GM19468 (cell line): ENCODE measurements around the gene PTCD1.

ENCODE experiments used
- ATAC-seq: cut with Tn5 transposase; IDR thresholded peaks from one replicate; pipeline ENCODE4 v1.9.1; 2021; ENCODE audit warnings: mild to moderate bottlenecking, moderate library complexity, moderate number of reproducible peaks; ENCODE audit not compliant: unreplicated experiment; ENCODE audit errors: extremely low read depth

Gene PTCD1

DNA sequence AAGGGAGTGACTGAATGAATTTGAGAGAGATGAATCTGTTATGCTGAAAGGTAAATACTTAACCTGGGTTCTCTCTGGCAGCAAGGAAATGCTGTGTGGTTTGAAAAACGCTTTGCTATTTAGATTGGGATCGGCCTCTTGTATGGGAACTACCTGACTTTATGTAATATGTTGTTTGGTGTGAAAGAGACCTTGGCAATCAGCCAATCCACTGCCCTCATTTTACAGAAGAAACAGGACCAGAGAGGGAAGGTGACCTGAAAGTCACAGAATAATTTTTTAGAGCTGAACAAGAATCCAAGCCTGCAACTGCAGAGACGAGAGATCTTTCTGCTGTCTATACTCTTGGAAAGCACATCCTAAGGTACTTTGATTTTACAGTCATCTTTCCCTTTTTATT lies 28.8 kb downstream of the PTCD1 start:
- no peak for ATAC-seq

DNA sequence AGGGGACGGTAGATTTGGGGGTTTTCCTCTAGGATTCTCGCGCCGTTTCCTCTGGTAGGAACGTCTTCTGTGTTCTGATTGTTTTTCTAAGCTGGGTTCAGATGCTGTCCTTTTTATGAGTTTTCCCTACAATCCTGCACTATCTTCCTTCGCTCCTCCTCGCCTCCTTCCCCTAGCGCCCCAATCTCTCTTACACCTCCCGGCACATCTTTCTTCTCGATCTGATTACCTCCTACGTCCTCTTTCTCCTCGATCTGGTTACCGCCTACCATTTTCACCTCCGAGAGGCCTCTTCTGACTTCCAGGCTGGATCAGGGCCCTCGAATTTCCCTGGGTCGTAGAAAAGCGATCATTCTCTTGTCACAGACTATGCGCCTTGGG lies 29.4 kb downstream of the PTCD1 start:
- no peak for ATAC-seq

DNA sequence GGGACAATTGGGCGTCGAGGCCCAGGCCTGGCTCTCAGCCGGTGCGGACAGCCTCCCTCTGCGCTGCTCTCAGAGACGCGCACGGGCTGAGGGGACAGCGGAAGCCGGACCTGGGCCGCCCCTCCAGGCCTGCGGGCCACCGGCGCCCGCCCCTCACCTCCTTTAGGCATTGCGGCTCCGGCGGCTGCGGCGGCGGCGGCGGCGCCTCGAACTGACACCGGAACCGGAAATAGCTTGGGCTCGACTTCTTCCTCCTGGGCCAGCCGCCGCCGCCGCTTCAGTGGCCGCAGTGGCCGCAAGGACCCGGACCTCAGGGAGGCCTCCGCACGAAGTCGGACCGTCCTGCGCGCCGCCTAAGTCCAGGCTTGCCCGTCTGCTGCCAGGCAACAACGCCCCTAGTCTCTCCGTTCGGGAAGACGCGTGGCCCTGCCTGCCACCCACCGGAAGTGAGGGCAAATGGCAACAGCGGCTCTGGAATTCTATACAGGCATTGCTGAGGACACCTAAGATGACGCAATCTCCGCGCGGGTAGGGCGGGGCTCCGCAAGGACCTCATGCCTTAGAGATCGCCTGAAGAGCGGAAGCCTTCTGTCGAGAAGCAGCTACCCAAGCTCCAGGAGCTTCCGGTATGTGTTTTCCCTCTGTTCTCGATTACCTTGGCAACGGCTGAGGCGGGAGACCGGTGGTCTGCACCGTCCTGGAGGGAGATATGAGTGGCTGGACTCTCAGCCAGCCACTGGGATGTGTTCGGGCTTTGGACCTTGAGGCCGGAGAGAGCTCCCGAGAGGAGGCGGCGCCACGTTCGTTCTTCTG lies 30.0 kb downstream of the PTCD1 start, which contains the start of the genes BUD31 and PDAP1:
TSS of gene BUD31 (plus strand) at position 591 of the 813 bp plus-strand sequence. CDS start 2,124 bp downstream, outside the sequence.
TSS of gene PDAP1 (minus strand) at position 219 of the 813 bp plus-strand sequence. CDS start at position 170, 49 bp downstream.
- peak; percentile 59 for ATAC-seq

DNA sequence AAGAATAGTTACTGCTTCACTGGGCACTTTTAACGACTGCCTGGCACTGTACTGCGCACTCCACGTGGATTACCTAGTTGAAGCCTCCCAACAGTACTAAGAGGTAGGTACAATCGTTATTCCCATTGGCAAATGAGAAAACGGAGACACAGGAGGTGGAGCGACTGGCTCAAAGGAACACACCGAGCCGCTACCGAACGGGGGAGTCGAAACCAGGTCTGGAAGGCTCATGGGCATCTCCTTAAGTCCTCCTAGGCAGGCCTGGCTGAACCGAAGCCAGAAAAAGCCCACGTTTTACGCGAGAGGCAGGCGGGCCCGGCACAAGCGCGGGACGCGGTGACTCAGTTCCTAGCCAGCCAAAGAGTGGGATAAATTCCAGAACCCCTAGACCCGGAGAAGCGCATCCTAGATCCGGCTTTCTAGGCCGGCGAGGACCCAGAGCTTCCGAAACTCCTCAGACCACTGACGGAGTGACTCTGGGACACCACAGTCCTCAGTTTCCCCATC lies 30.7 kb downstream of the PTCD1 start:
- no peak for ATAC-seq

DNA sequence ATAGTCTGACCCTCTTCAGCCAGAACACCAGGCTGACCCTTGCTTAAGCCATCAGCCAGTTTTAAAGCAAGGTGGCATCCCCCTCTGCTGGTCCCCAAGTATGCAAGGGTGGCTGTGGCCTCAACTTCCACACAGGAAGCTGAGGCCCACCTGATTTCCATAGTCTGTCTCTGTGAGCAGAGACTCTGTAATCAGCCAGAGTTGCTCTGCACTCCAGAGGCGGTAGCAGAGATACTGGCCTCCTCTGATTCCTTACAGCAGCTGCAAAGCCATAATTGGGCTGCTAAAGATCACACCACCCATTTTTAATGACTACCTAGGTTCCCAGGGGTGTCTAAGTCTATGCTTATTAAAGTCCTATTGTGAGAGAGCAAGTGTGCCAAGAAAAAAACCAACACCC lies 32.0 kb downstream of the PTCD1 start:
- ATAC-seq, result no peak

DNA sequence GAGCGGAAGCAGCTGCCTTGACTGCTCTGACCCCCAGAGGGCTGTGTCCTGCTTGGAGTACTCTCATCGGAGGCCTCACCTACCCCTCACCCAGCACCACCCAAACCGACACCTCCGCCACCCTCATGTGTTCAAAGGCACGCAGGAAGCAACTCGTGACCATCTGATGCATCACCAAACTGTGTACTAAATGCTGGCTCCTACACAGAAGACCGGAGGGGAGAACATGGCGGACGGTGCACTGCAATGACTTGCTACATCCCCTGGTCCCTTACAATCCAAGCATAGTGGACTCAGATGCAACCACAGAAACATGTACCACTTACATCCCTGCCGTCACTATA lies 33.6 kb downstream of the PTCD1 start:
- no peak for ATAC-seq

DNA sequence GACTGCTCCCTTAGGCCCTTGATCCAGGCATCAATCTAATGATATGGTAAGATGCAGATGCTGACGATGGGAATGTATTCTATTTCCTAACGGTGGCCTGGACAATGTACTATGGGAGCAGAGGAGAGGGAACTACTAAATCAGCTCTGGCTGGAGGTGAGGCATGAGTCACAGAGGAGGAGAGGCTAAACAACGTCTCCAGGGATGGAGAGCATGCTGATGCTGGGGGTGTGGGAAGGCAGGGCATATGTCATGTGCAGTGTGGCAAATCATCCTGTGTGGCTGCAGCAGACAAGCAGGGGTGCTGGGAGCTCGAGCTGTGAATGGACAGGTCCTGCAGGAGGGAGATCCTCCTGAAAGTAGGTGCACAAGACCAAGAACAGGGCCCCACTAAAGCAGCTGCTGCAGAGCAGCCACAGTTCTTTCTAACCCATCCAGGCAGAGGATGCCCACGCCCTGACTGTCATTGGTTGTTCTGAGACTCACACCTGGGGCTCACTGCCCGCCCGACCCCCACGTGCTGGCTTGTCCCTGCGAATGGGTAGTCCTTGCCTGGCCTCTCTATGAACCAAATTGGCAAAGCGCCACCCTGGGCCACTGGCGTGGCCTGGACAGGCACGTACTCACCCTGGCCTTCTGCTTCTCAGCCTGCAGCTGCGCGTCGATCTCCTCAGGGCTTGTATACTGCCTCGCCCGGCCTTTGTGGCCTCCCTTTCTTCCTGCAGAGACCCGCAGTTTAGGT lies 34.2 kb downstream of the PTCD1 start:
- no peak for ATAC-seq

DNA sequence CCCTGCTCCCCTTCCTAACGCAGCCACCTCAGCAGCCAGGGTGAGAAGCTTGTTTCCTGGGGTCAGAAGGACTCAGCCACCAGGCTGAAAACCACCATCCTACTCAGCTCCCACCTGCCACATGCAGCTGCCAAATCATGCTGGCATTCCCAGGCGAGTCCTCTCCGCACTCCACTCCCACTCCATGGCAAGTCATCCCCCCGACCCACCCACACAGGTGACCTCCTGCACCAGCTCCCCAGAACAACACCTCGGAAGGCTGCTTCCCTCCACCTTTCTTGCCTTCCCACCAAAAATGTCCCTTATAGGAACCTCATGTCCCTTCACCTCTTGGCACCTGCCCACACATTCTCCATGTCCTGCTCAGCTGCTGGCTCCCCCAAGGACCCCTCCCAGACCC lies 34.8 kb downstream of the PTCD1 start:
- ATAC-seq, result no peak

DNA sequence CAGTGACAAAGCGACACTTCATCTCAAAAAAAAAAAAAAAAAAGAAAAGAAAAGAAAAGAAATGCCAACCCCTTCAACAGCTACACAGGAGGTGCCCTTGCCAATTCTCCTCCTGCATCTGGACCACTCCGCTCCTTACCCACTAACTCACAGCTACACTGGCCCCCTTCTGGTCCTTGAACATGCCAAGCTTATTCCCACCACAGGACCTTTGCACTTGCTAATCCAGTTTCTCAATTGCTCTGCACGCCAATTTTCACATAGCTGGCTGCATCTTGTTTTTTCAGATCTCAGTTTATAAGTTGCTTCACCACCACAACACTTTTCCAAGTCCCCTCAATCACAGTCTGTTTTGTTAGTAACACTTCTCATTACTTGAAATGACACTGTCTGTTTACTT lies 35.7 kb downstream of the PTCD1 start:
- ATAC-seq, result no peak

DNA sequence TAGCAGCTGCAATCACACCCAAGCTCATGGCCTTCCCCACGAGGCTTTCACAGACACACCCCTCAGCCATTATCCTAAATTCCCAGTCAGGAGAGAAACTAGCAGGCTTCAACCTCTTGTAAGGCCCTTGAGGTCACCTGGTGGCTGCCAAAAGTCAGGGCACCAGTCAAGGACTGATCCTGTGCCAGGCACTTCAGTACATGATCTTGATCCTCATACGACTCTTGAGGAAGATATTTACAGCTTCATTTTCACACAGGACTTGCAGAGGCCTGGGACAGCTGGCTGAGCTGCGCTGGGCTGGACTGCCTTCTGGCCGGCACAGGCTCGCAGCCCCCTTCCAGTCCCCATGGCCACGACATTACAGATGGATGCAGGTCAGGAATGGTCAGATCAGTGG lies 39.0 kb downstream of the PTCD1 start:
- no peak for ATAC-seq

DNA sequence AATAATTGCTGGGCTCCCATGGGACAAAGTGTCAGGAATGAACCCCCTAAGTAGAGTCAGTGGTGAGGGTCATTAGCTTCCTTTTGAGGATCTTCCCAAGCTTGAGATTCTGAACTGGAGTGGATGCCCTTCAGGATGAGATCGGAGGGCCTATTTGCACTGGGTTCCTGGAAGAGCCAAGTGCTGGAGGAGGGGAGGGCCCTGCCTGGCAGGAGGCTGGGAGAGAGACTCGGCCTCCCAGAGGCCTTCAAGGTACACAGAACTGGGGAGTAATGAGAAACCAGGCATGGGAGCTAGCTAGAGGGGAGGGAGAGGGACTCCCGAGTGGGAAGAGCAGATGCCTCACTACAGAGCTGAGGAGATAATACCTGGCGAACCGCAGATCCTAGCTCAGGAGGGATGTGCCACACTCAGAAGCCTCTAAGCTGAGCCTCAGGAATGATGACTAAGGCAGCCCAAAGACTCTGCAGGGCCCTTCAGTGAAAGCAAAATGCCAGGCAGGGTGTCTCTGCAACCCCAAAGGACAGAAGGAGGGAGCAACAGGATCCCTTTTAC lies 39.6 kb downstream of the PTCD1 start:
- ATAC-seq, result no peak

DNA sequence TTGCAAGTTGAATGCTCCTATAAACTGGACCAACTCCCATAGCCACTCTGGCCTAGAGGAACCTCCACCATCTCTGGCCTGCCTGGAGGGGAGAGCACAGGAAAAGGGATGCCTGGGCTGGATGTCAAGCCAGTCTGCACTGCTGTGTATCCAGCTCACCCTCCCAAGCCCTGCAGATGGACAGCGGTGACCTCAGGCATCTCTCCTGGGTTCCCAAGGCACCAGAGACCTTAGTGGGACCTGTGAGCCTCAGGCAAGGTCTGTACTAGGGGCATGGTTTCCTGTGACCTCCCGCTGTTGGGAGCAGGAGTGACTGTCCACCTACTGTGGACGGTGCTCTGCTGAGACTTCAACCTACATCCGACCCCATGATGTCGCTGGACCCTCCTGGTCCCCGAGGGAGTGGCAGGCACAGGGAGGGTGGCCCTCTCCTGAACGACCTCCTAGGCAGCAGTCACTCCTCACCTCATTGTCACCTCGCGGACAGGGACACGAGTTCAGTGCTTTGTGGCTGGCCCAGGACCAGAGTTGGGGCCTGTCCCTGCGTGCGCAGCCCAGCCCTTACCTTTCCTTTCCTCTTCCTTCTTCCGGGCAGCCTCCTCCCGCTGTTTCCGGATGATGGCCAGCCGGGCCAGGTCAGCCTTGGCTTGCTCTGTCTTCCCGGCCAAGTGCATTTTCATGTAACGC lies 41.2 kb downstream of the PTCD1 start:
- no peak for ATAC-seq

DNA sequence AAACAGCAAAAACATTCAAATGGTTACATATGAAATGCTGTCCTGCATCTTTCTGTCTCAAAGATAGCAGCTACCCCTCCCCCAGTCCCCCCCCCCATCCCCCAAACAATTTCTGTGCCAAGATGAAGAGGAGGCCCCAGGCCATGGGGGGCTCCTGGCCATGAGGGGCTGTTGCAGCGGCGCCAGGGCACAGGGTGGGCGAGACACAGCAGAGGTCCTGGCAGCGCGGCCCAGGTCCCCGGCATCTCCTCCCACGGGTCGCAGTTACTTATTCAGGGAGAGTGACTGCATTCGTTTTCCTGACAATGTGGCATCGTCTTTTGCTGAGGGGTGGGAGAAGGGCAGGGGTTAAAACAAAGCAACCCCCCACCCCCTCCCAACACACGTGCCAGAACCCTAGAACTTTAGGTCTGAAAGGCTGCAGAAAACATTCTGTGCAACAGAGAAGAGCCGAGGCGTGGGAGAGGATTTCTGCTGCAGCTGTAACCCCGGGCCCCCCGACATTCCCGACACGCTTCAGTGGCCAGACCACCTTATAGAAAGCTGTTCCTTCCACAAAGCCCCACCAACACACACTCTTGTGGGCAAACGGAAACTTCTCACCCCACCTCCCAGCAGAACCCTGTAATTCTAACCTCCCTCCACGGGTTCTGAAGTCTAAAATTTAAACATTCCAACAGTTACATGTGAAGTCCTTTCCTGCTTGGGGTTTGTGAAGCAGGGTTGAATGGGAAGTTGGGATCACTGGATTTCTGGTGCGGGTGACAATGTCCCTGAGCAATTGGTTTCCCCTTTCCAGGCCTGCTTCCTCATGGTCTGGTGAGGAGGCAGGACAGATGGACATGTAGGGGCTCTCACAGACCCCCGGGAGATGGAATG lies 41.9 kb downstream of the PTCD1 start:
- ATAC-seq, result no peak

DNA sequence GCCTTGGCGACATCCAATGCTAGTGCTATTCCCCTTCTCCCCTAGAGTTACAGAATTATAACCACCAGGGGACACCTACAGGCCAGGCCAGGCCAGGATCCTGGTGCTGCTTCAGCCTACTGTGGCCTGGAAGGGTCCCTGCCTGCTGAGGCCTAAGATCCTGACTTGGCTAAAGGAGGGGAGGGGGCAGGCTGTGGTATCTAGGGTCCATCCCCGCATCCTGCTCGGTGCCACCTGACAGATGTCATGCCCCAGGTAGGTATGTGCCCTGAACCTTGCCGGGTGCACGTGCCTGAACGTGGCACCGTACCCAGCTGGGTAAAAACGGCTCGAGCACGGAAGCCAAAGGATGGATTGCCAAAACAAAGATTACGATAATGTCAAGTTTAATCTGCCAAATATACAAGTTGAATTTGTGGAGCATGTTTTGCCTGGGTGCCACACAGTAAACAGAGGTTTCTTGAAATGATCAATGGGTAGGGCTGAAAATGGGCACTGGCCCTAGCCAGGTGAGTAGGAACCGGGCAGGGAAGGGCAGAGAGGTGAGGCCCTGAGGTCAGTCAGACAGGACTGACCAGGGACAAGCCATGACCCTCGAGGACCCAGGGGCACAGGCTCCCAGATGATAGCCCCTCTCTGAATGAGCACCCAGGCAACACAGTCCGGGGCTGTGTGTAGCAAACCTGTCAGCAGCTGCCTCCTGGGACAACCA lies 42.8 kb downstream of the PTCD1 start:
- no peak for ATAC-seq

DNA sequence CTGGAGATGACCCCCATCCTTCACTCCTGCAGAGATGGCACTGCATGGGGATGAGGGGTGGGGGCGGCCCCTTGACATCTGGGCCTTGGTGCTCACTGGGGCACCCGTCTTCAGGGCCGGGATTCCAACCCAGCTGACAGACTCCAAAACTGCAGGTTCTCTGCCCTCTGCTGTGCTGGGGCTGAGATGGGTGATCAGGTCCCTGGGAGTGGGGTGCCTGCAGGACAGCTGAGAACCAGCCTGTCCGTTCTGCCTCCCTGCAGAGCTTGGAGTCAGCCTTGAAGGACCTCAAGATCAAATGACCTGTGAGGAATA lies 44.5 kb downstream of the PTCD1 start:
- no peak for ATAC-seq

DNA sequence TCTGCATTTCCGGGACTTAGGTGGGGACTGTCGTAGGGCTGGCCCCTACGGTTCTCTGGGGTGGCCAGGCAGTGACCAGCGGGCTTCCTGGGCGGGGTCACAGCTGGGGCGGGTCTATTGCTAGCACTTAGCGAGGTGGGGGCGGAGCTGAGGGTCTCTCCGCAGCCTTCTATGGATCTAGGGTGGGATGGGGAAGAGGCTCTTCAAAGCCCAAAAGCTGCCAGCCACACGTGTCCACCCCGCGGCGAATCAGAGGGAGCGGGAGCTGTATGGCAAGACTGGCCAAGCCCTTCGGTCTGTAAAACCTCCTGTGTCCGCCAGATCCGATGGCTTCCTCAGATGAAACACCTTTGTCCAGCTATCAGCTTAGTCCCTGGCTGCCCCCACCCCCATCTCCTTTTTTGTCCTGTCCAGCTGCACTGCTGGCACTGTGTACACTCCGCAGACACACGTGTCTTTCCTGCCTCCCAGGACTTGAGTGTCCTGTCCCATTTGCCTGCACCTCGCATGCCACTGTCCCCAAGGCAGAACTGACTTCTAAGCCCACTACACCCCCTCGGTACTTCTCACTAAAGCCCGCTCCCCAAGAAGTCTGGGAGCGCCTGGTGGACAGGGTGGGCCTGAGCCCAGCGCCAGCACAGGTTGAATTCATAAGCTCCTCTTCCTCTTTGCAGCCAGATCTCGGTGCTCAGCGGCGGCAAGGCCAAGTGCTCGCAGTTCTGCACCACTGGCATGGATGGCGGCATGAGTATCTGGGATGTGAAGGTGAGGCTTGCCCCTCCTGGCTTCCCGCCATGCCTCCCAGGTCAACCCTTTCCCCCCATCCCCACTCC lies 45.0 kb downstream of the PTCD1 start:
- ATAC-seq, result no peak

DNA sequence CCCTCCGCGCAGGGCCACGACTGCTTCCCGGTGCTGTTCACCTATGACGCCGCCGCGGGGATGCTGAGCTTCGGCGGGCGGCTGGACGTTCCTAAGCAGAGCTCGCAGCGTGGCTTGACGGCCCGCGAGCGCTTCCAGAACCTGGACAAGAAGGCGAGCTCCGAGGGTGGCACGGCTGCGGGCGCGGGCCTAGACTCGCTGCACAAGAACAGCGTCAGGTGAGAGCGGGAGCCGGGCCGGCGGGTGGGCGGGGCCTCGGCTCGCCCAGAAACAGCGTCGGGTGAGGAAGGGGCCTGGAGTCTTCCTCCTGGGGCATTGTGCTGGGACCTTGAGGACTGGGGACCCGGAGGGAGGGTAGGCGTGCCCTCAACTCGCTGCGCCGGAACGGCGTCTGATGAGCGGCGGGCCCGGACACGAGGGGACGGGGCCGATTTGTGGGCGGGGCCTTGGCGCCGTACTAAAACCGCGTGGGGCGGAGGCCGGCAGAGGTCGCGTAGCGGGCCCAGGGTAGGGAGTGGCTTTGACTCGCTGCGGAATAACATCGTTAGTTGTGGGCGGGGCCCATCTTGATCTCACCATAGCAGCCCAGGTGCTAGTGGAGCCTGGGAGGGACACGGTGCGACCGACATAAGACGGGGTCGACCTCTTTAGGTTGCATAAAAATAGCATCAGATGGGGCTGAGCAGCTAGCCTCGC lies 45.8 kb downstream of the PTCD1 start:
- ATAC-seq, result no peak

DNA sequence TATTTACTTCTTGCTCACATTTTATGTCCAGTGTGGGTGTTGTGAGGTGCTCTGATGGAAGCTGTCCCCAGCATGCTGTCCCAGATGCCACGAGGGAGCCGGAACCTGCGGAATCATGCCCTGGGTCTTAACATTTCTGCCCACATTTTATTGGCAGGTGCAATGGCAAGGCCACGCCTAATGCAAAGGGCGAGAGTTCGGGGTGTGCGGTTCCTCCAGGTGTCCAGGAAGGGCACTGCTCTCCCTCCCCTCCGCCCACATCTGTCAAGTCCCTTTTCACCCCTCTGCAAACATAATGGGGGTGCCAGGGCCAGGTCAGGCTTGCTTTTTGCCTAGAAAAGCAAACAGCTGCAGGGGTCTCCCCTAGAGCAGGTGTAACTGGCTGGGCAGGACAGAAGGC lies 46.6 kb downstream of the PTCD1 start:
- no peak for ATAC-seq
